ENCODE results near the gene CFAP43. TPM values are rescaled to one million over a fixed set of nuclear protein-coding genes. Genes with fewer than 3 reads are reported as not detected.
A peak's percentile ranks its signal among the peaks of the same experiment; 100 is the strongest.

CFAP43 gene
- total and polyA plus RNA-seq, 10 of the 15 experiments (the other 5 are each of a cell fraction or from before 2014, with no cell fraction given) = 0.06 to 0.14 (median 0.10) TPM; not detected in 5

DNA sequence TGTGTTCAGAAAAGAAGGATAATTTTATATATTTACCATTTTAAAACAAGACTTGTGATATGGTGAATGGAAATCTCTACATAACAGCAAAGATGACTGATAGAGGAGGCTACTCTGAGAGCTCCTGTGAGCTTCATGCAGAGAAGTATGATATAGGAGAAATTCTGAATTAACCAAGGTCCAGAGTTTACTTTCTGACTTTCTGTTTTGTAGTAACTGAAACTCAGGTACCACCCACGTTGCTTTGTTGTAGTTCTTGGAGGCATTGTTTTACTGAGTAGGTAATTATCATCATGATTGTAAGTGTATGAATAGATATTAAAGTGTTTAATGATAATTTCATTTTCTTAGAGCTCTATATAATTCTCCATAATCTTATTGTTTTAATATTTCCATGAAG is 128.2 kb downstream of the CFAP43 start:
- H3K4me3 ChIP-seq = no peak overlapping the region
- POLR2A ChIA-PET = interaction anchor here (1.2 to 1.4 kb wide), 3 partner anchors 11 to 150 kb away, joined by 3 read pairs; no protein-coding TSS in a partner anchor
- intact Hi-C loops (cut with micrococcal nuclease; ENCODE audit: unreplicated experiment) = no loop called here
- CTCF ChIA-PET = interaction anchor here (1.4 to 2.3 kb wide), 7 partner anchors 10 to 216 kb away, joined by 3 to 8 read pairs (median 4); partner anchors contain the start of gene SFR1
- no peaks in the 10 kb centered on the region for H3K4me1 ChIP-seq (ENCODE audit: control insufficient read depth, insufficient read depth, low read length)
- no TSS peak for BruUV-seq (replicated peaks)
- no peak overlapping the region for H2AFZ ChIP-seq (ENCODE audit: control insufficient read depth, low read depth, low read length)
- in situ Hi-C loops (cut with MboI) = no loop called here
- ATAC-seq (peak; percentile 54), DNase-seq (ENCODE audit: low read depth, low spot score) (no peak), FAIRE-seq (no peak)
- H3K4me2 ChIP-seq (ENCODE audit: control insufficient read depth, insufficient read depth) = no peak overlapping the region
- no peaks in the 10 kb centered on the region for H3K27me3 ChIP-seq (replicated peaks in 1 of 2; ENCODE audit: control insufficient read depth in 2 of 2, insufficient read depth in 2 of 2, low read length in 1 of 2)
- no peaks in the 10 kb centered on the region for H3K79me2 ChIP-seq (ENCODE audit: control insufficient read depth, insufficient read depth, low read length)
- RAD21 ChIA-PET (ENCODE audit: unreplicated experiment) = interaction anchor here (1.2 to 2.5 kb wide), 5 partner anchors 15 to 31 kb away, joined by 3 to 9 read pairs (median 4); partner anchors contain the start of gene SFR1
- H3K9me3 ChIP-seq (replicated peaks; ENCODE audit: control insufficient read depth, insufficient read depth, low read length) = no peaks in the 10 kb centered on the region
- H3K27ac ChIP-seq (ENCODE audit: control insufficient read depth, insufficient read depth) = no peak overlapping the region
- SMC1A ChIA-PET (ENCODE audit: uncharacterized antibody, unreplicated experiment) = interaction anchor here (1.4 to 2.7 kb wide), 4 partner anchors 11 to 23 kb away, joined by 3 to 19 read pairs (median 6); partner anchors contain the start of gene SFR1
- TF ChIP-seq, protein P1, sequence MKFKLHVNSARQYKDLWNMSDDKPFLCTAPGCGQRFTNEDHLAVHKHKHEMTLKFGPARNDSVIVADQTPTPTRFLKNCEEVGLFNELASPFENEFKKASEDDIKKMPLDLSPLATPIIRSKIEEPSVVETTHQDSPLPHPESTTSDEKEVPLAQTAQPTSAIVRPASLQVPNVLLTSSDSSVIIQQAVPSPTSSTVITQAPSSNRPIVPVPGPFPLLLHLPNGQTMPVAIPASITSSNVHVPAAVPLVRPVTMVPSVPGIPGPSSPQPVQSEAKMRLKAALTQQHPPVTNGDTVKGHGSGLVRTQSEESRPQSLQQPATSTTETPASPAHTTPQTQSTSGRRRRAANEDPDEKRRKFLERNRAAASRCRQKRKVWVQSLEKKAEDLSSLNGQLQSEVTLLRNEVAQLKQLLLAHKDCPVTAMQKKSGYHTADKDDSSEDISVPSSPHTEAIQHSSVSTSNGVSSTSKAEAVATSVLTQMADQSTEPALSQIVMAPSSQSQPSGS (IDR thresholded peaks at IDR 0.05; ENCODE audit: low read length) = no peak
- TF ChIP-seq STAT1 (conservative IDR thresholded peaks at IDR 0.05) (no peak), MTA2 (IDR thresholded peaks at IDR 0.05; ENCODE audit: low read depth) (no peak), MYC (IDR thresholded peaks at IDR 0.05; ENCODE audit: insufficient read depth, insufficient read length, insufficient replicate concordance, low read length, severe bottlenecking) (no peak), NR2F1 (conservative IDR thresholded peaks at IDR 0.05) (no peak), ETV6 (conservative IDR thresholded peaks at IDR 0.05 in 1 of 2, IDR thresholded peaks at IDR 0.05 in 1 of 2; ENCODE audit: borderline replicate concordance in 1 of 2, low read depth in 1 of 2) (no peak), FOXK2 (IDR thresholded peaks at IDR 0.05) (no peak), ZNF207 (IDR thresholded peaks at IDR 0.05; ENCODE audit: borderline replicate concordance) (no peak), KAT2A (conservative IDR thresholded peaks at IDR 0.05; ENCODE audit: control insufficient read depth, low read depth, low read length) (no peak), MXI1 (IDR thresholded peaks at IDR 0.05; ENCODE audit: low read depth, low read length) (no peak), POLR2A (IDR thresholded peaks at IDR 0.05; ENCODE audit: low read depth, low read length) (no peak), MTA3 (IDR thresholded peaks at IDR 0.05; ENCODE audit: borderline replicate concordance, low read length) (no peak), RAD21 (IDR thresholded peaks at IDR 0.05; ENCODE audit: insufficient read depth, low read depth, low read length) (no peak)
- 0% methylated on average over 1 of the region's 1 CpG for WGBS (ENCODE audit: insufficient coverage, insufficient replicate concordance, low lambda C conversion rate, missing lambda C conversion rate)
- H3K36me3 ChIP-seq (ENCODE audit: control insufficient read depth in 2 of 2, insufficient read depth in 2 of 2, low read length in 1 of 2) = no peaks in the 10 kb centered on the region
- H3K9ac ChIP-seq (ENCODE audit: control insufficient read depth, insufficient read depth, low read length) = no peak overlapping the region
- H4K20me1 ChIP-seq (ENCODE audit: control insufficient read depth, insufficient read depth) = no peaks in the 10 kb centered on the region

All from GM12878 (cell line).